HT1080 (cell line): ENCODE results near the gene AXIN1. TPM values are rescaled to one million over a fixed set of nuclear protein-coding genes. Genes with fewer than 3 reads are reported as not detected.

Source experiments
- DNase-seq: peaks from one replicate; pipeline ENCODE4 v3.0.0-alpha.2; 2015; ENCODE audit warnings: low read depth
- total RNA-seq: library from RNA; depleted of rRNA; stranded (reverse); fragments of >200 nt; shearing (Covaris generic); gene quantifications from 2 replicates; pipeline ENCODE4 v1.2.3, GENCODE V29; 2014

Gene AXIN1
- total RNA-seq, 1 experiment from 2014 or later: 24.5 TPM

- no peak for DNase-seq
These were observed 68.1 kb downstream of the AXIN1 start for GRCh38 chr16:284204-285120.

- DNase-seq: no peak
These were observed 69.3 kb downstream of the AXIN1 start, which contains the start of gene PDIA2 for GRCh38 chr16:283033-283805. PDIA2 (plus strand) TSS chr16:283164; CDS start chr16:283170, 6 bp downstream.

GRCh38 chr16:282491-282890 is 70.0 kb downstream of the AXIN1 start:
- no peak for DNase-seq

- no peak for DNase-seq
These were observed 70.8 kb downstream of the AXIN1 start for GRCh38 chr16:281660-282255.

- no peak for DNase-seq
These were observed 71.4 kb downstream of the AXIN1 start for GRCh38 chr16:280991-281659.

- no peak for DNase-seq
These were observed 72.0 kb downstream of the AXIN1 start, which contains the start of gene ARHGDIG for GRCh38 chr16:280552-280951. ARHGDIG (plus strand) TSS chr16:280591; CDS start chr16:280681, 90 bp downstream.

GRCh38 chr16:280005-280460 is 72.5 kb downstream of the AXIN1 start:
- no peak for DNase-seq

- no peak for DNase-seq
These were observed 73.0 kb downstream of the AXIN1 start for GRCh38 chr16:279531-279930.

- DNase-seq: peak; percentile 55
These were observed 73.6 kb downstream of the AXIN1 start for GRCh38 chr16:278863-279366.

- no peak for DNase-seq
These were observed 76.0 kb downstream of the AXIN1 start for GRCh38 chr16:276426-277077.

GRCh38 chr16:275786-276232 is 76.7 kb downstream of the AXIN1 start, which contains the start of gene RGS11:
RGS11 (minus strand) TSS chr16:275944; CDS start chr16:275911, 33 bp downstream.
- DNase-seq: no peak

GRCh38 chr16:275041-275641 is 77.4 kb downstream of the AXIN1 start:
- no peak for DNase-seq

- DNase-seq: no peak
These were observed 78.7 kb downstream of the AXIN1 start for GRCh38 chr16:273547-274421.

GRCh38 chr16:272633-273546 is 79.6 kb downstream of the AXIN1 start:
- DNase-seq: no peak

- no peak for DNase-seq
These were observed 81.9 kb downstream of the AXIN1 start for GRCh38 chr16:270381-271255.

GRCh38 chr16:269061-269796 is 83.3 kb downstream of the AXIN1 start:
- no peak for DNase-seq
